NT2/D1 (cell line): ENCODE data around the gene SH2D1B.

ENCODE experiments used
- DNase-seq: peaks from one replicate; pipeline ENCODE4 v3.0.0-alpha.2; 2011; ENCODE audit warnings: low read depth, low spot score
- H3K27me3 ChIP-seq: 2 replicates; pipeline ENCODE4 v1.6.0; 2011; ENCODE audit warnings: mild to moderate bottlenecking; ENCODE audit not compliant: insufficient read length, insufficient read depth
- H3K36me3 ChIP-seq: 2 replicates; pipeline ENCODE4 v1.6.1; 2011; ENCODE audit warnings: mild to moderate bottlenecking, low read length, mixed read lengths; ENCODE audit not compliant: insufficient read depth, insufficient read length
- H3K4me1 ChIP-seq: 2 replicates; pipeline ENCODE4 v1.5.1; 2011; ENCODE audit not compliant: insufficient read depth, insufficient read length
- H3K4me3 ChIP-seq: 2 replicates; pipeline ENCODE4 v1.5.1; 2011; ENCODE audit warnings: low read depth; ENCODE audit not compliant: insufficient read length
- H3K9ac ChIP-seq: 2 replicates; pipeline ENCODE4 v1.6.0; 2011; ENCODE audit warnings: low read depth; ENCODE audit not compliant: insufficient read length
- H3K9me3 ChIP-seq: 2 replicates; pipeline ENCODE4 v1.5.1; 2011; ENCODE audit warnings: mild to moderate bottlenecking, low read length; ENCODE audit not compliant: insufficient read depth
- SUZ12 ChIP-seq: IDR thresholded peaks from 2 replicates; pipeline ENCODE4 v1.6.1; 2011; ENCODE audit not compliant: insufficient read length, insufficient read depth; ENCODE audit errors: extremely low read depth
- YY1 ChIP-seq: IDR thresholded peaks from 2 replicates; pipeline ENCODE4 v1.6.1; 2011; ENCODE audit not compliant: insufficient read length, insufficient read depth
- ZNF274 ChIP-seq: IDR thresholded peaks from 2 replicates; pipeline ENCODE4 v1.6.1; 2011; ENCODE audit warnings: mild to moderate bottlenecking, low read depth, low read length

Gene SH2D1B

GRCh38 chr1:162351246-162351842, 60.6 kb downstream of the SH2D1B start:
- peaks cover 16% of the 10 kb centered on the region for H3K36me3 ChIP-seq
- H3K9ac ChIP-seq, result no peak overlapping the region
- TF ChIP-seq SUZ12 (no peak), YY1 (no peak), ZNF274 (no peak)
- no peak overlapping the region for H3K4me3 ChIP-seq
- H3K27me3 ChIP-seq, result no peaks in the 10 kb centered on the region
- H3K9me3 ChIP-seq, result no peaks in the 10 kb centered on the region
- no peak for DNase-seq
- peaks cover 8% of the 10 kb centered on the region for H3K4me1 ChIP-seq

GRCh38 chr1:162349635-162350330, 62.2 kb downstream of the SH2D1B start:
- no peaks in the 10 kb centered on the region for H3K27me3 ChIP-seq
- no peaks in the 10 kb centered on the region for H3K9me3 ChIP-seq
- TF ChIP-seq YY1, result no peak
- TF ChIP-seq SUZ12, result no peak
- TF ChIP-seq ZNF274, result no peak
- DNase-seq, result no peak
- peaks cover 6% of the 10 kb centered on the region for H3K36me3 ChIP-seq
- H3K4me3 ChIP-seq, result no peak overlapping the region
- peaks cover 8% of the 10 kb centered on the region for H3K4me1 ChIP-seq
- no peak overlapping the region for H3K9ac ChIP-seq

- Histone ChIP-seq H3K36me3 (peaks cover 6% of the 10 kb centered on the region), H3K27me3 (no peaks in the 10 kb centered on the region), H3K9ac (no peak overlapping the region), H3K4me1 (no peaks in the 10 kb centered on the region), H3K9me3 (no peaks in the 10 kb centered on the region), H3K4me3 (no peak overlapping the region)
- TF ChIP-seq YY1 (no peak), SUZ12 (no peak), ZNF274 (no peak)
- DNase-seq, result no peak
Measured at GRCh38 chr1:162347281-162347680, 64.7 kb downstream of the SH2D1B start.
